Activated naive CD8-positive, alpha-beta T cell treated with anti-CD3 and anti-CD28 coated beads for 36 hours (primary cell): Measurements from ENCODE around the gene TNP2. TPM values are rescaled to one million over a fixed set of nuclear protein-coding genes. Genes with fewer than 3 reads are reported as not detected.
"Not testable (repeated sequence)": the region's sequence is repeated elsewhere in the genome, so short reads cannot be mapped to it uniquely, and the experiment has no call there.

ENCODE experiments used
- DNase-seq: peaks from one replicate; pipeline ENCODE4 v3.0.0; 2021
- H3K27ac Mint-ChIP-seq: one replicate; pipeline ENCODE4 v1.8.0; 2022; ENCODE audit warnings: mild to moderate bottlenecking, moderate library complexity, mixed read lengths
- H3K27me3 Mint-ChIP-seq: one replicate; pipeline ENCODE4 v1.8.0; 2022; ENCODE audit warnings: mild to moderate bottlenecking, mixed read lengths
- H3K36me3 Mint-ChIP-seq: one replicate; pipeline ENCODE4 v1.8.0; 2021; ENCODE audit warnings: mild to moderate bottlenecking, mixed read lengths
- H3K4me1 Mint-ChIP-seq: one replicate; pipeline ENCODE4 v1.8.0; 2021; ENCODE audit warnings: mixed read lengths
- H3K4me3 Mint-ChIP-seq: one replicate; pipeline ENCODE4 v1.8.0; 2022; ENCODE audit warnings: mild to moderate bottlenecking, moderate library complexity, mixed read lengths
- H3K9me3 Mint-ChIP-seq: one replicate; pipeline ENCODE4 v1.8.0; 2022; ENCODE audit warnings: mixed read lengths
- total RNA-seq, 2 experiments: library from RNA; stranded (reverse); gene quantifications; one replicate each; pipeline ENCODE4 v1.2.3, GENCODE V29; 2021

Gene TNP2
- total RNA-seq, 2 experiments from 2014 or later: not detected

GRCh38 chr16:11233727-11234376 is 35.3 kb downstream of the TNP2 start:
- Mint-ChIP-seq H3K9me3 (no peaks in the 10 kb centered on the region), H3K4me3 (peak overlapping the region; percentile 62), H3K27ac (peak overlapping the region; percentile 97), H3K36me3 (no peaks in the 10 kb centered on the region), H3K27me3 (no peaks in the 10 kb centered on the region), H3K4me1 (peaks cover 66% of the 10 kb centered on the region)
- peak; percentile 81 for DNase-seq

DNA sequence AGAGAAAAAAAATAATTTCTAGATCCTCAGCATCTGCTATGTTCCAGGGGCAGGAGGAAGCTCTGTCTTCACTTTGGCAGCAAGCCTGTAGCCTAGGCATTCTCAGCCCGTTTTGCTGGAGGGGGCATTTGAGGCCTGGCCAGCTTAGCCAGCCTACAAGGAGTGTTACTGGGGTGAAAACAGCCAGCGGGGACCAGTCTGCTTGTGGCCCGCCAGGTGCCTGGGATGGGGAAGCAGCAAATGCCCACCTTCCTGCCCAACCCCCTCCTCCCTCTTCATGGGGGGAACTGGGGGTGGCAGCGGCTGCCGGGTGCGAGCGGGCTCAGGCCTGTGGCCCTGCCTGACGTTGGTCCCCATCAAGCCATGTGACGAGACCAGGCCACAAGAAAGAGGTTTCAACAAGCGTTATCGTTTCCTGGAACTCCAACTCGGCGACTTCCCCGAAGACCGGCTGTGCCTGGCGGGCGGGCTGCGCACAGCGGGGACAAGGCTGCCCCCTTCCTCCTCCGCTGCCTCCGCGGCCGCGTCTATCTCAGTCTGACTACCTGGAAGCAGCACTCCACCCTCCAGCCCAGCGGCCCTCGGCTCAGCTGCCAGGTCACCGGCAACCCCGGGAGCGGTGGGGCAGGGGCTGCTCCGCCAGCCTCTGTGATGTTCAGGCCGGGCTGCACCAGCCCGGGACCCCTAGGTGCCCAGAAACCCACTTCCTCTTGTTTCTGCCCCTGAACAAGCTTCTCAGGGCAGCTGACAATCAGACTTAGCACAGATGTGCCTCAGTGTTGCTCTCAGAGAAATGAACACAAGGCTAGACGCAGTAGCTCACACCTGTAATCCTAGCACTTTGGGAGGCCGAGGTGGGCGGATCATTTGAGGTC is 36.0 kb downstream of the TNP2 start:
- peak; percentile 94 for DNase-seq

GRCh38 chr16:11232302-11232851 is 36.7 kb downstream of the TNP2 start:
- Mint-ChIP-seq H3K9me3 (no peaks in the 10 kb centered on the region), H3K36me3 (no peaks in the 10 kb centered on the region), H3K4me3 (peak overlapping the region; percentile 62), H3K4me1 (peaks cover 64% of the 10 kb centered on the region), H3K27ac (peak overlapping the region; percentile 97), H3K27me3 (no peaks in the 10 kb centered on the region)
- DNase-seq: no peak

More for the DNA sequence above, 36.0 kb downstream of the TNP2 start:
- H3K9me3 Mint-ChIP-seq: no peaks in the 10 kb centered on the region
- peak overlapping the region; percentile 62 for H3K4me3 Mint-ChIP-seq
- H3K27ac Mint-ChIP-seq: peak overlapping the region; percentile 97
- no peaks in the 10 kb centered on the region for H3K36me3 Mint-ChIP-seq
- H3K27me3 Mint-ChIP-seq: no peaks in the 10 kb centered on the region
- H3K4me1 Mint-ChIP-seq: peaks cover 70% of the 10 kb centered on the region

DNA sequence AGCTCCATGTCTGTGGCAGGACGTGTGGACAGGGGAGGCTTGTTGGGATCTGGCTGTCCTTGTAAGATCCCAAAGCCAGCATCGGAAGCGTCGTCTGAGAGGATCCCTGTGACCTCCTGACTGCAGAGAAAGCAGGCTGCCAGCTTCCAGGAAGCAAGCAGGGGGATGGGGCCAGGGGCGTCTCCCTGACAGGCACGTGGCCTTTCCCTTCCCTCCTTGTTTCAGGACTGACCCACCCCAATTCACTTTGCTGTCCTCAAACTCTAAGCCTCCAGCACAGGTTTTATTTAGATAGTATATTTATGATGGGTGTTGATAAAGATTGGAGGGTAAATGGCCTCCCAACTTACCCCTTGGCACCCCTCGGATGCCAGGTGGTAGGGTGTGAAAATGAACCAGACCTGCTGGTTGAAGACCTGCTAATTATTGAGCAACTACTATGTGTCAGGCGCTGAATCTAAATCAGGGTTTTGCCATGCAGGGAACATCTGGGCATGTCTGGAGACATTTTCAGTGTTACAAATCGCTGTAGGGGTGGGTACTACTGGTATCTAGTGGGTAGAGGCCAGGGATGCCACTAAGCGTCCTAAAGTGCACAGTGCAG is 37.7 kb downstream of the TNP2 start:
- DNase-seq: no peak
- no peaks in the 10 kb centered on the region for H3K9me3 Mint-ChIP-seq
- H3K27me3 Mint-ChIP-seq: no peaks in the 10 kb centered on the region
- H3K27ac Mint-ChIP-seq: peak overlapping the region; percentile 97
- H3K4me3 Mint-ChIP-seq: no peak overlapping the region
- H3K4me1 Mint-ChIP-seq: peaks cover 57% of the 10 kb centered on the region
- no peaks in the 10 kb centered on the region for H3K36me3 Mint-ChIP-seq

DNA sequence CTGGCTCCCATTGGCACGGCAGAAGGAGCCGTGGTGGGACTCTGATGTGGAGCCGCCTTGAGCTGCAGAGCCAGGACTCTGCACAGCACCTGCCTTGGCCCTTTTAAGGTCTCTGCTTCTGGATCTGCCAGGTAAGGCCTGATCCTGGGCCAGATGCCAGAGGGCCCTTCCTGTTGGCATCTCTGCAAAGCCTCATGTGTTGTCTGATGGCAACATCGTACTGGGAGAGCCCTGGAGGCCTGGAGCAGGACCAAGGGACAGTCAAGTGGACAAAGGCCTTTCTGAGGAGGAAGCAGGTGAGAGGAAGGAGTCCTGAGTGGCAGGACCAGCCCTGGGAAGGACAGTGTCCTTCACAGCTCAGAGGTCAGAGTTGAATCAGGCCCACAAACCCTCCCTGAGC is 39.2 kb downstream of the TNP2 start:
- H3K27me3 Mint-ChIP-seq: no peaks in the 10 kb centered on the region
- no peak for DNase-seq
- peaks cover 68% of the 10 kb centered on the region for H3K4me1 Mint-ChIP-seq
- no peaks in the 10 kb centered on the region for H3K9me3 Mint-ChIP-seq
- no peaks in the 10 kb centered on the region for H3K36me3 Mint-ChIP-seq
- H3K4me3 Mint-ChIP-seq: no peak overlapping the region
- H3K27ac Mint-ChIP-seq: peak overlapping the region; percentile 62

DNA sequence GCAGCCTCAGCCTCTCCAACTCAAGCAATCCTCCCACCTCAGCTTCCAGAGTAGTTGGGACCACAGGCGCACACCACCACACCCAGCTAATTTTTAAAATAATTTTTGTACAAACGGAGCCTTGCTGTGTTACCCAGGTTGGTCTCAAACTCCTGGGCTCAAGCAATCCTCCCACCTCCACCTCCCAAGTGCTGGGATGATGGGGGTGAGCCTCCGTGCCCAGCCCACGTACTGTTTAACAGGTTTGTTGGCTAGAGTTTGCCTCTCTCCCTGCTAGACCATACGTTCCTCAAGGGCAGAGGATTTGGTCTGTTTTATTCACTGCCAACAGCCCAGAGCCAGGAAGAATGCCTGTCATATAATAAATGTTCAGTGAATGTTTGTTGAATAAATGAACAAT is 39.7 kb downstream of the TNP2 start:
- H3K9me3 Mint-ChIP-seq: no peaks in the 10 kb centered on the region
- H3K27me3 Mint-ChIP-seq: no peaks in the 10 kb centered on the region
- peaks cover 69% of the 10 kb centered on the region for H3K4me1 Mint-ChIP-seq
- DNase-seq: no peak
- H3K27ac Mint-ChIP-seq: peak overlapping the region; percentile 9
- H3K36me3 Mint-ChIP-seq: no peaks in the 10 kb centered on the region
- H3K4me3 Mint-ChIP-seq: no peak overlapping the region

DNA sequence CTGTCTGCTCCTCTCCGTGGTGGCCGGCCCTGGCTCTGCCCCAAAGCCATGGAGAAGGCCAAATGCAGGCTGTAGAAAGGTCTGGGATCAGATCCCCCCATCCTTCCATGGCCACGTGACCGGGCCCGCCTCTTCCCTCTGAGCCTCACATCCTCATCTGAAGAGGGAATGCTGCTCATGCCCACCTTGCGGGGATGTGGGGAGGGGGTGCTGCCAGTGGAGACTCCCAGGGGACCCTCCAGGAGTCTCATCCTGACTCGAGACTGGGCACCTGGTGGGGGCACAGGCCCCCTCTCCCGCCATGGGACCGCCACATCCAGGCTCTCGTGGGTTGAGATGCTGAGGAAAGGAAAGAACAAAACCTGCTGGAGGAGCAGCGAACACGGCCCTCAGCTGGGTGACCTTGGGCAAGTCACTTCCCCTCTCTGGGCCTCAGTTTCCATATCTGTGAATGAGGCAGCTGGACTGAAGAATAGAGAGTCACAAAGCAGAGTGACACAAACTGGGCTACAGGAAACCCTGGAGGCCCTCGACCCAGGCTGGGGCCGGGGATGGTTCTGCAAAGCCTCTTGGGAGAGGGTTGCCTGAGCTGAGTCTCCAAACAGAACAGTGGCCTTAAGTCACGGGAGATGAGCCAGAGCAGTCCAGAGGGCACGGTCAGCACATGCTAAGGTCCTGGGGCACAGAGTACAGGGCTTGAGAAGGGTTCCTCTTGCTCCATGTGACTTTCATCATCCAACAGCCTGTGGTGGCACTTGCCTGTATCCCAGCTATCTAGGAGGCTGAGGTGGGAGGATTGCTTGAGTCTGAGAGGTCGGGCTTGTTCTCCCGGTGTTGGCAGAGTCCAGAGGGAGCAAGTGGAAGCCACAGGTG is 43.2 kb downstream of the TNP2 start:
- Mint-ChIP-seq H3K4me1 (peaks cover 52% of the 10 kb centered on the region), H3K9me3 (peaks cover 2% of the 10 kb centered on the region), H3K27ac (peak overlapping the region; percentile 100), H3K36me3 (peaks cover 2% of the 10 kb centered on the region), H3K27me3 (no peaks in the 10 kb centered on the region), H3K4me3 (peak overlapping the region; percentile 76)
- DNase-seq: peak; percentile 18

- Mint-ChIP-seq H3K4me3 (peak overlapping the region; percentile 76), H3K4me1 (peaks cover 50% of the 10 kb centered on the region), H3K27me3 (no peaks in the 10 kb centered on the region), H3K27ac (peak overlapping the region; percentile 100), H3K9me3 (peaks cover 2% of the 10 kb centered on the region), H3K36me3 (peaks cover 2% of the 10 kb centered on the region)
- DNase-seq: peak; percentile 91
These were observed 44.0 kb downstream of the TNP2 start for GRCh38 chr16:11224894-11225676.

DNA sequence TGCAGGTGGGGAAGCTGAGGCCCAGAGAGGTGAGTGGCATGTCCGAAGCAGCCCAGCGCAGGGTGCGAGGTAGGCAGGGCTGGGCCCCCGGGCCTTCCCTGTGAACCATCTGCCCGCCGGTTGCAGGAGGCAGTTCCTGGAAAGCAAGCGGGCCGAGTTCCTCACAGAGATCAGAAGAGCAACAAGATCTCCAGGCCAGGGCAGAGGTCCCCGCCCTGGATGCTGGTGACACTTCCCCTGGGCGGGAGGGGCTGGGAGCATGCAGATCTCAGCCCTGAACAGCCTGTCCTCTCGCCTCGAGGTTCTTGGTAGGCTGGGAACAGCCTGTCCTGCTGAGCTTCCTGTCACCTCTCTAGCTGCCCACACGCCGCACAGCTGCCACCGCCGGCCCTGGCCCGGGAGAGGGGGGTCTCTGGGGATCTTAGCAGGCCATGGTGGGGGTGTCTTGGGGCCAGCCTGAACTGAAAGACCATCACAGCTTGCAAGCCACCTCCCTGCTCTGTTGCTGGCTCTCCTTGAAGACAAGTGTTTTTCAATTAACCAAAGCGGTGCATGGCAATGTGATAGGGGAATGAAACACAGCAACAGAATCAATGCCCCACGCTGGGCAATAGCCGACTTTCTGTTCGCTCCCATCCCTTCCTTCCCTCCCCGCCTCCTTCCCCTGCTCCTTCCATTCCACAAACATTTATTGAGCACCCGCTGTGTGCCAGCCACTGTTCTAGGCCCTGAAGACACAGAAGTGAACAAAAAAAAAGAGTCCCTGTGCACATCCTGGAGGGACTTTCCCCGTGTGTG is 44.8 kb downstream of the TNP2 start:
- Mint-ChIP-seq H3K9me3 (peaks cover 2% of the 10 kb centered on the region), H3K4me1 (peaks cover 44% of the 10 kb centered on the region), H3K36me3 (peaks cover 2% of the 10 kb centered on the region), H3K4me3 (peak overlapping the region; percentile 76), H3K27me3 (no peaks in the 10 kb centered on the region), H3K27ac (peak overlapping the region; percentile 100)
- peak; percentile 79 for DNase-seq

DNA sequence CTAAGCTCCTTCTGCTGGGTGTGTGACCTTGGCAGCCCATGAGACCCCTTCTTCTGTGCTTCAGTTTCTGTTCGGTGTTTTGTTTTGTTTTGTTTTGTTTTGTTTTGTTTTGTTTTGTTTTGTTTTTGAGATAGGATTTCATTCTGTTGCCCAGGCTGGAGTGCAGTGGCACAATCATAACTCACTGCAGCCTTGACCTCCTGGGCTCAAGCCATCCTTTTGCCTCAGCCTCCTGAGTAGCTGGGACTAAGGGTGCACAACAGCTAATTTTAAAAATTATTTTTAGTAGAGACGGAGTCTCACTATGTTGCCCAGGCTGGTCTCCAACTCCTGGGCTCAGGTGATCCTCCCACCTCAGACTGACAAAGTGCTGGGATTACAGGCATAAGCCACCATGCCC is 48.6 kb downstream of the TNP2 start:
- Mint-ChIP-seq H3K36me3 (peaks cover 15% of the 10 kb centered on the region), H3K9me3 (peaks cover 24% of the 10 kb centered on the region), H3K4me1 (peaks cover 32% of the 10 kb centered on the region)
- H3K27ac Mint-ChIP-seq, H3K4me3 Mint-ChIP-seq, DNase-seq, H3K27me3 Mint-ChIP-seq: not testable (repeated sequence)

GRCh38 chr16:11219178-11219577 is 49.9 kb downstream of the TNP2 start:
- no peak for DNase-seq
- Mint-ChIP-seq H3K36me3 (peaks cover 15% of the 10 kb centered on the region), H3K27me3 (no peaks in the 10 kb centered on the region), H3K9me3 (peaks cover 24% of the 10 kb centered on the region), H3K27ac (no peak overlapping the region), H3K4me1 (peaks cover 19% of the 10 kb centered on the region), H3K4me3 (no peak overlapping the region)

DNA sequence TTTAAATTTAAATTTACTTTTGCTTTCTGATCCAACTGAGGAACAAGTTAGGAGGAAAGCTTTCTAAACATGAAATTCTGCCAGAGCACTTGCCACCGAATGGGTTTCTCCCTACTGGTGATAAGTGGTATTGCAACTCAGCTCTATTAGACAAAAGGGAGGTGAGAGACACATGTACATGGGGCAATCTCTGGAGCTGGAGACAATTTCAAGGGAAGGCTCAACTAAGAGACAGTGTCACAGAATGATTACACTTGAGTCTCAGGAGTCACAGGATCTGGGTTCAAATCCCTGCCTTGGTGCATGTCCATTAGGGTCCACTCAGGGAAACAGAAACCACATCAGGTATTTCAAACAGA is 50.5 kb downstream of the TNP2 start:
- Mint-ChIP-seq H3K4me3 (no peak overlapping the region), H3K4me1 (peaks cover 15% of the 10 kb centered on the region), H3K27ac (no peak overlapping the region), H3K27me3 (no peaks in the 10 kb centered on the region), H3K36me3 (peaks cover 13% of the 10 kb centered on the region), H3K9me3 (peaks cover 22% of the 10 kb centered on the region)
- DNase-seq: no peak
